A549 (cell line): ENCODE results near the gene PEX11B.
"Not testable (repeated sequence)": the region's sequence is repeated elsewhere in the genome, so short reads cannot be mapped to it uniquely, and the experiment has no call there.

Experiments
- EP300 ChIP-seq, 2 experiments: fragments of >200 bp; sonication (Bioruptor Twin); formaldehyde crosslinking; IDR thresholded peaks; 2 replicates in 1 of 2; 3 replicates in 1 of 2; pipeline ENCODE4 v1.6.1; 2016 to 2017
- MAX ChIP-seq: IDR thresholded peaks from 2 replicates; pipeline ENCODE4 v1.6.1; 2012
- MAZ ChIP-seq: fragments of 150-350 bp; IDR thresholded peaks from 2 replicates; pipeline ENCODE4 v1.6.1; 2014; ENCODE audit warnings: antibody characterized with exemption, low read depth, low read length, borderline replicate concordance
- MYC ChIP-seq: IDR thresholded peaks from 2 replicates; pipeline ENCODE4 v1.6.1; 2012; ENCODE audit warnings: mild to moderate bottlenecking, inconsistent platforms, low read length, improper control_type of control experiment, borderline replicate concordance
- NPAS2 ChIP-seq: fragments of 250-450 bp; sonication (Bioruptor Pico); IDR thresholded peaks from 2 replicates; pipeline ENCODE4 v1.8.0; 2022; ENCODE audit warnings: mild to moderate bottlenecking, moderate library complexity, borderline replicate concordance
- PHF8 ChIP-seq: fragments of 200-600 bp; sonication (generic); IDR thresholded peaks from 2 replicates; pipeline ENCODE4 v1.6.1; 2016; ENCODE audit warnings: low read depth, mild to moderate bottlenecking, antibody characterized with exemption, moderate library complexity, borderline replicate concordance
- RAD21 ChIP-seq, 2 experiments: fragments of >200 bp in 1 of 2; sonication (Bioruptor Twin) in 1 of 2; formaldehyde crosslinking in 1 of 2; IDR thresholded peaks in 1 of 2; conservative IDR thresholded peaks in 1 of 2; 2 replicates in 1 of 2; 3 replicates in 1 of 2; pipeline ENCODE4 v1.6.1; 2012 to 2018; ENCODE audit warnings: inconsistent platforms in 1 of 2
- RARB ChIP-seq: fragments of 250-450 bp; sonication (Bioruptor Pico); IDR thresholded peaks from 2 replicates; pipeline ENCODE4 v1.8.0; 2021; ENCODE audit warnings: mild to moderate bottlenecking, moderate library complexity
- RCOR1 ChIP-seq: fragments of 150-350 bp; IDR thresholded peaks from 2 replicates; pipeline ENCODE4 v1.6.1; 2014; ENCODE audit warnings: antibody characterized with exemption, low read length, low read depth
- REST ChIP-seq: fragments of 200-600 bp; sonication (generic); IDR thresholded peaks from 2 replicates; pipeline ENCODE4 v1.6.1; 2016; ENCODE audit warnings: antibody characterized with exemption, mild to moderate bottlenecking, moderate library complexity
- SMC3 ChIP-seq: fragments of >200 bp; sonication (Bioruptor Twin); formaldehyde crosslinking; IDR thresholded peaks from 3 replicates; pipeline ENCODE4 v1.6.1; 2018; ENCODE audit warnings: inconsistent platforms
- TF ChIP-seq, protein P1 (sequence below): fragments of >200 bp; sonication (Bioruptor Twin); formaldehyde crosslinking; IDR thresholded peaks from 3 replicates; pipeline ENCODE4 v1.5.1; 2016

GRCh38 chr1:145932522-145933009, 14.0 kb upstream of the PEX11B start:
- TF ChIP-seq PHF8; MYC; SMC3; EP300 (IDR thresholded peaks at IDR 0.05); RARB; MAZ; MAX; RCOR1; NPAS2; REST; RAD21 (conservative IDR thresholded peaks at IDR 0.05 in 1 of 2, IDR thresholded peaks at IDR 0.05 in 1 of 2): not testable (repeated sequence)
- TF ChIP-seq, protein P1, sequence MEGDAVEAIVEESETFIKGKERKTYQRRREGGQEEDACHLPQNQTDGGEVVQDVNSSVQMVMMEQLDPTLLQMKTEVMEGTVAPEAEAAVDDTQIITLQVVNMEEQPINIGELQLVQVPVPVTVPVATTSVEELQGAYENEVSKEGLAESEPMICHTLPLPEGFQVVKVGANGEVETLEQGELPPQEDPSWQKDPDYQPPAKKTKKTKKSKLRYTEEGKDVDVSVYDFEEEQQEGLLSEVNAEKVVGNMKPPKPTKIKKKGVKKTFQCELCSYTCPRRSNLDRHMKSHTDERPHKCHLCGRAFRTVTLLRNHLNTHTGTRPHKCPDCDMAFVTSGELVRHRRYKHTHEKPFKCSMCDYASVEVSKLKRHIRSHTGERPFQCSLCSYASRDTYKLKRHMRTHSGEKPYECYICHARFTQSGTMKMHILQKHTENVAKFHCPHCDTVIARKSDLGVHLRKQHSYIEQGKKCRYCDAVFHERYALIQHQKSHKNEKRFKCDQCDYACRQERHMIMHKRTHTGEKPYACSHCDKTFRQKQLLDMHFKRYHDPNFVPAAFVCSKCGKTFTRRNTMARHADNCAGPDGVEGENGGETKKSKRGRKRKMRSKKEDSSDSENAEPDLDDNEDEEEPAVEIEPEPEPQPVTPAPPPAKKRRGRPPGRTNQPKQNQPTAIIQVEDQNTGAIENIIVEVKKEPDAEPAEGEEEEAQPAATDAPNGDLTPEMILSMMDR = not testable (repeated sequence)
